CD4-positive, alpha-beta memory T cell (primary cell): ENCODE measurements around the gene NECTIN2. TPM values are rescaled to one million over a fixed set of nuclear protein-coding genes. Genes with fewer than 3 reads are reported as not detected.

Experiments used
- CTCF ChIA-PET: fragments of 350-600 bp; sonication (Branson Sonifier 250); formaldehyde crosslinking; loops from one replicate; lab custom pipeline; 2021; ENCODE audit warnings: inconsistent platforms; ENCODE audit not compliant: partially characterized antibody; lab: Charles Lee
- POLR2A ChIA-PET: fragments of 350-600 bp; sonication (Branson Sonifier 250); formaldehyde crosslinking; loops from one replicate; lab custom pipeline; 2021; ENCODE audit not compliant: partially characterized antibody; lab: Charles Lee
- DNase-seq, 5 donors: peaks; one replicate each; pipeline versions ENCODE4 v3.0.0 to v3.0.0-alpha.2; 2020 to 2022; ENCODE audit warnings: mixed read lengths in 1 of 5
- H3K27ac ChIP-seq: one replicate; pipeline ENCODE4 v1.7.0; 2013; ENCODE audit warnings: low read depth, low read length
- H3K27me3 ChIP-seq: 2 replicates; pipeline ENCODE4 v1.7.0; 2013; ENCODE audit warnings: mild to moderate bottlenecking, low read length, moderate library complexity; ENCODE audit not compliant: insufficient read depth
- H3K36me3 ChIP-seq: 2 replicates; pipeline ENCODE4 v1.7.0; 2013; ENCODE audit warnings: mild to moderate bottlenecking, low read length, moderate library complexity; ENCODE audit not compliant: insufficient read depth
- H3K4me1 ChIP-seq: 2 replicates; pipeline ENCODE4 v1.7.0; 2013; ENCODE audit warnings: mild to moderate bottlenecking, low read length, moderate library complexity; ENCODE audit not compliant: insufficient read depth
- H3K4me3 ChIP-seq, 2 donors: one replicate each; pipeline ENCODE4 v1.7.0; 2013; ENCODE audit warnings: low read length in 2 of 2, mild to moderate bottlenecking in 1 of 2
- H3K9me3 ChIP-seq, 2 donors: one replicate each; pipeline ENCODE4 v1.7.0; 2013; ENCODE audit warnings: low read length in 2 of 2, control low read depth in 1 of 2; ENCODE audit not compliant: control insufficient read depth in 1 of 2
- H3K27ac Mint-ChIP-seq, 7 donors: one replicate each; pipeline ENCODE4 v1.8.0; 2020 to 2021; ENCODE audit warnings: mixed read lengths in 7 of 7, mild to moderate bottlenecking in 6 of 7, inconsistent platforms in 3 of 7, moderate library complexity in 3 of 7
- H3K27me3 Mint-ChIP-seq, 2 donors: one replicate each; pipeline ENCODE4 v1.8.0; 2020 to 2021; ENCODE audit warnings: mixed read lengths in 2 of 2
- H3K36me3 Mint-ChIP-seq, 2 donors: one replicate each; pipeline ENCODE4 v1.8.0; 2020 to 2021; ENCODE audit warnings: mixed read lengths in 2 of 2, inconsistent platforms in 1 of 2, mild to moderate bottlenecking in 1 of 2
- H3K4me1 Mint-ChIP-seq, 4 donors: one replicate each; pipeline ENCODE4 v1.8.0; 2020 to 2021; ENCODE audit warnings: mixed read lengths in 4 of 4, mild to moderate bottlenecking in 1 of 4
- H3K4me3 Mint-ChIP-seq, 8 donors: one replicate each; pipeline ENCODE4 v1.8.0; 2020 to 2021; ENCODE audit warnings: mixed read lengths in 8 of 8, mild to moderate bottlenecking in 7 of 8, moderate library complexity in 6 of 8, inconsistent platforms in 3 of 8
- H3K9me3 Mint-ChIP-seq, 8 donors: one replicate each; pipeline ENCODE4 v1.8.0; 2020 to 2021; ENCODE audit warnings: mixed read lengths in 8 of 8, mild to moderate bottlenecking in 5 of 8, inconsistent platforms in 3 of 8, moderate library complexity in 1 of 8
- intact Hi-C: fragments of 100-400 bp; cut with micrococcal nuclease; formaldehyde crosslinking; loops from one replicate; pipeline ENCODE4 v1.15.1; 2023
- polyA plus RNA-seq, 2 donors: library from polyadenylated mRNA; unstranded; fragments of 300-500 nt; fragmentation: Illumina TruSeq; gene quantifications; one replicate each; pipeline ENCODE4 v1.2.3, GENCODE V29; 2021
- total RNA-seq, 2 experiments: library from RNA; stranded (reverse); gene quantifications; one replicate each; pipeline ENCODE4 v1.2.3, GENCODE V29; 2021

The NECTIN2 gene
- total and polyA plus RNA-seq, 4 experiments from 2014 or later = 0.11 to 1.7 (median 0.84) TPM; not detected in 1

DNA sequence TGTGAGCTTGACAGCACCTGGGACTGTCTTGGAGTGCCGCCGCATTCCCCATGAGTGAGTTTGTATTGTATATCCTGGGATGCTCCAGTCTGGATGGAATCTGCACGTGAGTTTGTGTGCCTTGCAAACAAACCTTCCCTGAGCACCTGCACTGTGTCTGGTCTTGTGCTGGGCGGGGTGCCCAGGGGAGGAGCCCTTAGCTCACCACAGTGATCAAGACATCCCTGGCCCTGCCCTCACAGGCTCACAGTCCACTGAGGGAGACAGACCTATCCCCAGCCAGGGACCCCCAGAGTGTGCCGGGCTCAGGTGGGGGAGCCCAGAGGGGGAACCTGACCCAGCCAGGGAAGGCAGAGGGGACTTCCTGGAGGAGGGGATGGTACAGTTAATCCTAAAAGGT lies 38.9 kb upstream of the NECTIN2 start:
- Histone ChIP-seq H3K4me3 (no peak overlapping the region), H3K27ac (no peak overlapping the region), H3K36me3 (no peaks in the 10 kb centered on the region), H3K27me3 (no peaks in the 10 kb centered on the region), H3K4me1 (no peaks in the 10 kb centered on the region), H3K9me3 (no peaks in the 10 kb centered on the region)
- ChIA-PET POLR2A (no interaction called here), CTCF (interaction anchor here (1.6 to 2.1 kb wide), 2 partner anchors 23 to 85 kb away, joined by 6 to 7 read pairs; no protein-coding TSS in a partner anchor)
- Mint-ChIP-seq H3K27me3 (peaks cover 6 to 14% of the 10 kb centered on the region in 2 donors), H3K4me1 (peaks cover 1 to 6% (median 3%) of the 10 kb centered on the region in 4 donors), H3K27ac (no peak overlapping the region), H3K4me3 (no peak overlapping the region), H3K9me3 (peaks cover 0 to 4% (median 0%) of the 10 kb centered on the region in 8 donors), H3K36me3 (no peaks in the 10 kb centered on the region)
- intact Hi-C loops = no loop called here
- no peak for DNase-seq

DNA sequence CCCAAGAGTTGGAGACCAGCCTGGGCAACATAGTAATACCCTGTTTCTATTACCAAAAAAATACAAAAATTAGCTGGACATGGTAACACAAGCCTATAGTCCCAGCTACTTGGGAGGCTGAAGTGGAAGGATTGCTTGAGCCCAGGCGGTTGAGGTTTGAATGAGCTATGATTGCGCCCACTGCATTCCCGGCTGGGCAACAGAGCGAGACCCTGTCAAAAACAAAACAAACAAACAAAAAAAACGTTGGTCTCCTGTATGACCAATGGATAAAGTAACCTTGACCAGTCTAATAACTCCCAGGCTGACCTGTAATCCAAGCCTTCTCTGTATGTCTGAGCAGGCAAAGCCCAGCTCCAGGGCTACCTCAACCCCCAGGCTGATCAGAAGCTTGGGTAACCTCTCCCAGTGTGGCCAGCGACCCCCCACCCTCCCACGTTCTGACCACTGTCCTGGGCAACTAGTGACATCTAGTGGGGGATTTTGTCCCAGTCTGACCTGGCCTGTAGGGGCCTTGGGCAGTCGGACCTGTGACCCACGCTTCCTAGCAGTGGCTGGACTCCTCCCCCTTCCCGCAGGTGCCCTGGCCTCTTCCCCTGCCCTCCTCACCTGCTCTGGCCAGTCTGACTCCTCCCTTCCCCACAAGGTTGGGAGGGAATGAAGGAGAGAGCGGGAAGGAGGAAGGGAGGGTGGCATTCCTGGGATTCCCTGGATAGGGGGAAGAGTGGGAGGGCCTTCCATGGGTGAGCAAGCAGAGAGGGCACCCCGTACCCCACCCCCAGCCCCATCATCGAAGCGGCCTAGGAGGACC lies 38.2 kb upstream of the NECTIN2 start:
- peaks cover 1 to 6% (median 3%) of the 10 kb centered on the region in 4 donors for H3K4me1 Mint-ChIP-seq
- no peak for DNase-seq
- Histone ChIP-seq H3K4me1 (no peaks in the 10 kb centered on the region), H3K36me3 (no peaks in the 10 kb centered on the region), H3K27ac (no peak overlapping the region), H3K27me3 (no peaks in the 10 kb centered on the region), H3K4me3 (no peak overlapping the region), H3K9me3 (no peaks in the 10 kb centered on the region)
- ChIA-PET CTCF (interaction anchor here (1.6 to 2.1 kb wide), 2 partner anchors 24 to 85 kb away, joined by 6 to 7 read pairs; no protein-coding TSS in a partner anchor), POLR2A (no interaction called here)
- H3K9me3 Mint-ChIP-seq = peaks cover 0 to 4% (median 0%) of the 10 kb centered on the region in 8 donors
- H3K27ac Mint-ChIP-seq = no peak overlapping the region
- H3K27me3 Mint-ChIP-seq = peaks cover 4 to 14% of the 10 kb centered on the region in 2 donors
- intact Hi-C loops = no loop called here
- peak overlapping the region in 2 of 8 donors; percentile 20 to 39 for H3K4me3 Mint-ChIP-seq
- H3K36me3 Mint-ChIP-seq = no peaks in the 10 kb centered on the region

DNA sequence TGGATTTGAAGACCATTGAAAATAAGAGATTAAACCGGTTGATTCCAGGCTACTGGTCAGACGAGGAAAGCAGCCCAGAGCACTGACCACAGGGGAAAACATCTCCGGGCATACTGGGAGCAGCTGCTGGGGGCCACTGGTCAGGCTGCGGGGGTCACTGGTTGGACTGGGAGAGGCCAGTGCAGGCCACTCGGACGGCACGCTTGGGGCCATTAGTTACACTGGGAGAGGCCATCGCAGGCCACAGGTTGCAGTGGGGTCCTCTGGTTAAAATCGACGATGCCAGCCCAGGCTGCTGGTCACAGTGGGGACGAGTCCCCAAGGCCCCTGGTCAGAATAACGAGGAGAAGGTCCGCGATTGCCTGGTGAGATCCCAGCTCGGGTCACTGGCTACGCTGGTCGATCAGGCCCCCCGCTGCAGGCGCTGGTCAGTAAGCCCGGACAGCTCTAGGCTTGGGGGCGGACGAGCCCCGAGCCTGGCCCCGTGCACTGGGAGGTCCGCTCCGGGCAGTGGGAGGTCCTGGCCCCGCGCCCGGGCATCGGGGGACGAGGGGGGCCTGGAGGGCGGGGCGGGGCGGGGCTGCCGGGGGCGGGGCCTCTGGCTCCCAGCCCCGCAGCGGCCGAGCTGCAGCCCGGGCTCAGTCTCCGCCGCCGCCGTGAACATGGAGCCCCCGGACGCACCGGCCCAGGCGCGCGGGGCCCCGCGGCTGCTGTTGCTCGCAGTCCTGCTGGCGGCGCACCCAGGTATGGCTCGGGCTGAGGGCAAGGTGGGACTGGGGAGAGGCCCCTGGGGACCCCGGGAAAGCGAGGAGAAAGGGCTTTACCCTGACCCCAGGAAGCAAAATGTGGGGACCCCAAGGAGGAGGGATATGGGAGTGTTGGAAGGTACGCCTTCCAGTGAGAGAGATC lies 37.4 kb upstream of the NECTIN2 start, which contains the start of gene BCAM:
BCAM (plus strand) TSS at position 641 of the 909 bp plus-strand sequence; CDS start at position 663, 22 bp downstream.
- Mint-ChIP-seq H3K9me3 (peaks cover 0 to 4% (median 0%) of the 10 kb centered on the region in 8 donors), H3K4me1 (peaks cover 1 to 6% (median 3%) of the 10 kb centered on the region in 4 donors), H3K27me3 (peaks cover 5 to 14% of the 10 kb centered on the region in 2 donors), H3K4me3 (peak within 1 kb of the TSS in 3 of 8 donors; percentile 20 to 52 (median 39)), H3K27ac (no peak within 1 kb of the TSS), H3K36me3 (no peaks in the 10 kb centered on the region)
- Histone ChIP-seq H3K4me1 (no peaks in the 10 kb centered on the region), H3K36me3 (no peaks in the 10 kb centered on the region), H3K27me3 (no peaks in the 10 kb centered on the region), H3K9me3 (no peaks in the 10 kb centered on the region), H3K27ac (no peak within 1 kb of the TSS), H3K4me3 (no peak within 1 kb of the TSS)
- ChIA-PET POLR2A (no interaction called here), CTCF (no interaction called here)
- no peak for DNase-seq
- intact Hi-C loops = no loop called here

DNA sequence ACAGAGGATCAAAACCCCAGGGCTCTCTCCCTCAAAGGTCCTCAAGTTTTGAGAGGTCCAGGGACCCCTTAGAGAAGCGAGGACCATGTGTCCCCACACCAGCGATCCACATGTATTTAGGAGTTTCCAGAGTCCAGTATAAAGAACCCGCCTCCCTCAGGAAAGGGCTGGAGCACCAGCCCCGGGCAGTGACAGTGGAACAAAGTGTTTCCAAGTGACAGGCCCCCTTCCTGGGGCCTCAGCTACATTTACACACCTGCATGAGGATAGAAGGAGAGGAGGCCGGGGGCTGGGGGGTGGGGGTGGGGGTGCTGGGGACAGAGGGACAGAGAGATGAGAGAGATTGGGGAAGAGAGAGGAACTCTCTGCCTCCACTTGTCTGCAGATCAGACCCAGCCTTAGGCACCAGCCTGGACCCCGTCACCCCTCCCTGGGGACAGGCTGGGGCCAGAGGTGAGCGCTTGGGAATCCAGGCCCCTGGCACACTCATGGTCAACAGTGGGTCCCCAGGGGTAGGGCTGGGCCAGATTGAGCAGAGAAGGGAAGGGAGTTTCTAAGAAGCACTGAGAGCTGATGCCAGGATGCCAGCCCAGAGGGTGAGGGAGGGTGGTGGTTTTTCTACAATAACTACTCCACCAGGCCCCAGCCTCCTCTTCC lies 36.4 kb upstream of the NECTIN2 start:
- Mint-ChIP-seq H3K27ac (peak overlapping the region in 1 of 7 donors; percentile 8), H3K27me3 (peaks cover 6 to 14% of the 10 kb centered on the region in 2 donors), H3K9me3 (no peaks in the 10 kb centered on the region), H3K36me3 (no peaks in the 10 kb centered on the region), H3K4me3 (no peak overlapping the region), H3K4me1 (peaks cover 1 to 6% (median 3%) of the 10 kb centered on the region in 4 donors)
- Histone ChIP-seq H3K9me3 (no peaks in the 10 kb centered on the region), H3K36me3 (no peaks in the 10 kb centered on the region), H3K27ac (no peak overlapping the region), H3K27me3 (no peaks in the 10 kb centered on the region), H3K4me1 (no peaks in the 10 kb centered on the region), H3K4me3 (no peak overlapping the region)
- ChIA-PET CTCF (no interaction called here), POLR2A (no interaction called here)
- no peak for DNase-seq
- intact Hi-C loops = no loop called here

DNA sequence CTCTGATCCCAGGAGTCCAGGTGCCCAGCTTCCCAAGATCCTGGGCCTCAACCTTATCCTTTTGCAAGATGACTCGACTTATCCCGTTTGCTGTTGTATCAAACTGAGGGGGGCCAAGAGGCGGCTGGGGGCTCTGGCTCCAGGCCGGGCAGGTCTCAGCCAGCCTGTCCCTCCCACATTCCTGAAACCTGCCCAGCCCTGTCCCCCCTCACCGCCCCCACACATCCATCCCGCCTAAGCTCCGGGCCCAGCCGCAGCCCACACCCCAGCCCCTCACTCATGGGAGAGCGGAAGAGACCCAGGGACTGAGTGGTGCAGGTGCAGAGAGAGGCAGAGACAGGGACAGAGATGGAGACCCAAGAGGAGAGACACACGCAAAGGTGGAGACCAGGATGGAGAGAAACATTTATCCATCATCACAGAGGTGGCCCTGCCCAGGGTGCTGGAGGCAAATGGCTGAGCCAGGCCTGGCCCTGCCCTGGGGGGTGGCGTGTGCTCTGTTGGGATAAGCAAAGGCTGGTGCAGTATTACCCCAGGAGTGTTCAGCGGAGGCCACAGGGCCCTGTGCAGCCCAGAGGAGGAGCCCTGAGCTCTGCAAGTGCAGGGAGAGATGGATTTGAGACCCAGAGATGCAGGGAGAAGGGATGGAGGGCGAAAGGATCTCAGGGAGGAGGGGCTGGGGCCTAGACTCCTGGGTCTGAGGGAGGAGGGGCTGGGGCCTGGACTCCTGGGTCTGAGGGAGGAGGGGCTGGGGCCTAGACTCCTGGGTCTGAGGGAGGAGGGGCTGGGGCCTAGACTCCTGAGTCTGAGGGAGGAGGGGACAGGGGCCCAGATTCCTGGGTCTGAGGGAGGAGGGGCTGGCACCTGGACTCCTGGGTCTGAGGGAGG lies 35.6 kb upstream of the NECTIN2 start:
- ChIA-PET CTCF (no interaction called here), POLR2A (no interaction called here)
- Mint-ChIP-seq H3K9me3 (no peaks in the 10 kb centered on the region), H3K36me3 (no peaks in the 10 kb centered on the region), H3K27ac (peak overlapping the region in 1 of 7 donors; percentile 8), H3K4me3 (no peak overlapping the region), H3K4me1 (peaks cover 1 to 6% (median 3%) of the 10 kb centered on the region in 4 donors), H3K27me3 (peaks cover 6 to 14% of the 10 kb centered on the region in 2 donors)
- Histone ChIP-seq H3K27me3 (no peaks in the 10 kb centered on the region), H3K36me3 (no peaks in the 10 kb centered on the region), H3K4me3 (no peak overlapping the region), H3K27ac (no peak overlapping the region), H3K4me1 (no peaks in the 10 kb centered on the region), H3K9me3 (no peaks in the 10 kb centered on the region)
- no peak for DNase-seq
- intact Hi-C loops = no loop called here

DNA sequence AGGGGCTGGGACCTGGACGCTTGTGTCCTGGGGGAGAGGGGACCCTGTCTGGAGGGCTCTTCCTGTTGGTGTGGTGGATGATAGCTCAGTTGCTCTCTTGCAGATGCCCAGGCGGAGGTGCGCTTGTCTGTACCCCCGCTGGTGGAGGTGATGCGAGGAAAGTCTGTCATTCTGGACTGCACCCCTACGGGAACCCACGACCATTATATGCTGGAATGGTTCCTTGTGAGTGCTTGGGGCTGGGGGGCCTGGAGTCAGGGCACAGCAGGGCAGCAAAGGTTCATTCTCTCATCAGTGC lies 35.0 kb upstream of the NECTIN2 start:
- Histone ChIP-seq H3K27me3 (no peaks in the 10 kb centered on the region), H3K9me3 (no peaks in the 10 kb centered on the region), H3K4me1 (no peaks in the 10 kb centered on the region), H3K4me3 (no peak overlapping the region), H3K36me3 (no peaks in the 10 kb centered on the region), H3K27ac (no peak overlapping the region)
- peaks cover 1 to 6% (median 3%) of the 10 kb centered on the region in 4 donors for H3K4me1 Mint-ChIP-seq
- H3K4me3 Mint-ChIP-seq = no peak overlapping the region
- no peaks in the 10 kb centered on the region for H3K9me3 Mint-ChIP-seq
- ChIA-PET CTCF (no interaction called here), POLR2A (no interaction called here)
- H3K27me3 Mint-ChIP-seq = peaks cover 6 to 14% of the 10 kb centered on the region in 2 donors
- H3K36me3 Mint-ChIP-seq = no peaks in the 10 kb centered on the region
- no peak for DNase-seq
- intact Hi-C loops = no loop called here
- H3K27ac Mint-ChIP-seq = no peak overlapping the region
